Measurements from ENCODE around the gene CAPN3.

The CAPN3 gene

DNA sequence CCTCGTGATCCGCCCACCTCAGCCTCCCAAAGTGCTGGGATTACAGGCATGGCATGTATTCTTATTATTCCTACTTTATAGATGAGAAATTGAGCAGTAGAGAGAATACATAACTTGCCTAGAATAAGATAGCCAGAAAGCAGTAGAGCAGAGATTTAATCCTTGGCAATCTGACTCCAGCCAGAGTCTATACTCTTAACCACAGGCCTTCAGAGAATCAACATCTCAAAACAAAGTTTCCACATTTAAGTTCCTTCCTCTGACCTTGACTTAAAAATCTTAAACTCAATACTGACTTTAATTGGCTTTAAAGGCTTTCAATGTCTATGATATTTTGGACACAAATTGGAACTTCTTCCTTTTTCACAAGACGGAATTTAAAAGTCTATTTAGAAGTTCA, 94.5 kb downstream of the CAPN3 start:
- DNase-seq (ENCODE audit: low read depth, low spot score), result no peak

DNA sequence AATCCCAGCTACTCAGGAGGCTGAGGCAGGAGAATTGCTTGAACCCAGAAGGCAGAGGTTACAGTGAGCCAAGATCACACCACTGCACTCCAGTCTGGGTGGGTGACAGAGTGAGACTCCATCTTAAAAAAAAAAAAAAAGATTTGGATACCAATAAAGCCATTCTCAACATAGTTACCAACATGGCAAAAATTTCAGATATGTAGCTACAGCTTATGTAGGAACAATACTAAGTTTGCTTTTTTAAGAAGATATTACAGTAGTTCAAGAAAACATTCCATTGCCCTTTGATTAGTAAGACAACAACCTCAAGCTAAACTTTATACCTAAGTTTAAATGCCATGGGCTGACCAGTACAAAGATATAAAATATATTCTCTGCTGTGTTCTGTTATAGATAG, 97.2 kb downstream of the CAPN3 start:
- no peak for DNase-seq (ENCODE audit: low read depth, low spot score)

DNA sequence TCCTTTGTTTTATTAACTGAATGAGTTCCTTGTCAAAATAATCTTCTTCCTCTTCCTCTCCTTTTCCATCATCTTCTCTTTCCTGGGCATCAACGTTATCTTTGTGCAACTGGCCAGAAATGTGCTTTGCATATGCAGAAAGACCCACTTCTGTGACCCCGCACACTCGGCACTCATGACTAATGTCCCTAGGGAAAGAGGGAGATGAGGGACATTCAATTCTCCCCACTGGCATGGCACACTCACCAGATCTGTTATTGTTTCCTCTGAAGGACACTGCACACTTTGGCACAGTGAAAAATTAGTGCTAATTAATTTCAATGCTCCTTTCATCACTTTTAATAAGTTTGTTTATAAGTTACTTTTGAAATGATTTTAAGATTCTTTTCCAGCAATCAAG, 97.7 kb downstream of the CAPN3 start:
- DNase-seq (ENCODE audit: low read depth, low spot score), result peak; percentile 8

- DNase-seq (ENCODE audit: low read depth, low spot score), result peak; percentile 66
These were observed 98.4 kb downstream of the CAPN3 start for GRCh38 chr15:42457445-42458442.

GRCh38 chr15:42461261-42461660, 102.0 kb downstream of the CAPN3 start:
- DNase-seq (ENCODE audit: low read depth, low spot score), result no peak
